ENCODE data around the gene SEPTIN1. TPM values are rescaled to one million over a fixed set of nuclear protein-coding genes. Genes with fewer than 3 reads are reported as not detected.

Gene SEPTIN1
- total and polyA plus RNA-seq, 2 experiments from 2014 or later: 0.21 to 3.9 TPM

- TF ChIP-seq EZH2 (IDR thresholded peaks at IDR 0.05; ENCODE audit: low read depth, unreplicated experiment): no peak
- TF ChIP-seq, protein P1, sequence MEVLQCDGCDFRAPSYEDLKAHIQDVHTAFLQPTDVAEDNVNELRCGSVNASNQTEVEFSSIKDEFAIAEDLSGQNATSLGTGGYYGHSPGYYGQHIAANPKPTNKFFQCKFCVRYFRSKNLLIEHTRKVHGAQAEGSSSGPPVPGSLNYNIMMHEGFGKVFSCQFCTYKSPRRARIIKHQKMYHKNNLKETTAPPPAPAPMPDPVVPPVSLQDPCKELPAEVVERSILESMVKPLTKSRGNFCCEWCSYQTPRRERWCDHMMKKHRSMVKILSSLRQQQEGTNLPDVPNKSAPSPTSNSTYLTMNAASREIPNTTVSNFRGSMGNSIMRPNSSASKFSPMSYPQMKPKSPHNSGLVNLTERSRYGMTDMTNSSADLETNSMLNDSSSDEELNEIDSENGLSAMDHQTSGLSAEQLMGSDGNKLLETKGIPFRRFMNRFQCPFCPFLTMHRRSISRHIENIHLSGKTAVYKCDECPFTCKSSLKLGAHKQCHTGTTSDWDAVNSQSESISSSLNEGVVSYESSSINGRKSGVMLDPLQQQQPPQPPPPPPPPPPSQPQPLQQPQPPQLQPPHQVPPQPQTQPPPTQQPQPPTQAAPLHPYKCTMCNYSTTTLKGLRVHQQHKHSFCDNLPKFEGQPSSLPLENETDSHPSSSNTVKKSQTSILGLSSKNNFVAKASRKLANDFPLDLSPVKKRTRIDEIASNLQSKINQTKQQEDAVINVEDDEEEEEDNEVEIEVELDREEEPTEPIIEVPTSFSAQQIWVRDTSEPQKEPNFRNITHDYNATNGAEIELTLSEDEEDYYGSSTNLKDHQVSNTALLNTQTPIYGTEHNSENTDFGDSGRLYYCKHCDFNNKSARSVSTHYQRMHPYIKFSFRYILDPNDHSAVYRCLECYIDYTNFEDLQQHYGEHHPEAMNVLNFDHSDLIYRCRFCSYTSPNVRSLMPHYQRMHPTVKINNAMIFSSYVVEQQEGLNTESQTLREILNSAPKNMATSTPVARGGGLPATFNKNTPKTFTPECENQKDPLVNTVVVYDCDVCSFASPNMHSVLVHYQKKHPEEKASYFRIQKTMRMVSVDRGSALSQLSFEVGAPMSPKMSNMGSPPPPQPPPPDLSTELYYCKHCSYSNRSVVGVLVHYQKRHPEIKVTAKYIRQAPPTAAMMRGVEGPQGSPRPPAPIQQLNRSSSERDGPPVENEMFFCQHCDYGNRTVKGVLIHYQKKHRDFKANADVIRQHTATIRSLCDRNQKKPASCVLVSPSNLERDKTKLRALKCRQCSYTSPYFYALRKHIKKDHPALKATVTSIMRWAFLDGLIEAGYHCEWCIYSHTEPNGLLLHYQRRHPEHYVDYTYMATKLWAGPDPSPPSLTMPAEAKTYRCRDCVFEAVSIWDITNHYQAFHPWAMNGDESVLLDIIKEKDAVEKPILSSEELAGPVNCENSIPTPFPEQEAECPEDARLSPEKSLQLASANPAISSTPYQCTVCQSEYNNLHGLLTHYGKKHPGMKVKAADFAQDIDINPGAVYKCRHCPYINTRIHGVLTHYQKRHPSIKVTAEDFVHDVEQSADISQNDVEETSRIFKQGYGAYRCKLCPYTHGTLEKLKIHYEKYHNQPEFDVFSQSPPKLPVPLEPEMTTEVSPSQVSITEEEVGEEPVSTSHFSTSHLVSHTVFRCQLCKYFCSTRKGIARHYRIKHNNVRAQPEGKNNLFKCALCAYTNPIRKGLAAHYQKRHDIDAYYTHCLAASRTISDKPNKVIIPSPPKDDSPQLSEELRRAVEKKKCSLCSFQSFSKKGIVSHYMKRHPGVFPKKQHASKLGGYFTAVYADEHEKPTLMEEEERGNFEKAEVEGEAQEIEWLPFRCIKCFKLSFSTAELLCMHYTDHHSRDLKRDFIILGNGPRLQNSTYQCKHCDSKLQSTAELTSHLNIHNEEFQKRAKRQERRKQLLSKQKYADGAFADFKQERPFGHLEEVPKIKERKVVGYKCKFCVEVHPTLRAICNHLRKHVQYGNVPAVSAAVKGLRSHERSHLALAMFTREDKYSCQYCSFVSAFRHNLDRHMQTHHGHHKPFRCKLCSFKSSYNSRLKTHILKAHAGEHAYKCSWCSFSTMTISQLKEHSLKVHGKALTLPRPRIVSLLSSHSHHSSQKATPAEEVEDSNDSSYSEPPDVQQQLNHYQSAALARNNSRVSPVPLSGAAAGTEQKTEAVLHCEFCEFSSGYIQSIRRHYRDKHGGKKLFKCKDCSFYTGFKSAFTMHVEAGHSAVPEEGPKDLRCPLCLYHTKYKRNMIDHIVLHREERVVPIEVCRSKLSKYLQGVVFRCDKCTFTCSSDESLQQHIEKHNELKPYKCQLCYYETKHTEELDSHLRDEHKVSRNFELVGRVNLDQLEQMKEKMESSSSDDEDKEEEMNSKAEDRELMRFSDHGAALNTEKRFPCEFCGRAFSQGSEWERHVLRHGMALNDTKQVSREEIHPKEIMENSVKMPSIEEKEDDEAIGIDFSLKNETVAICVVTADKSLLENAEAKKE (CRISPR knock-in tag; IDR thresholded peaks at IDR 0.05): no peak
- TF ChIP-seq CTCF (conservative IDR thresholded peaks at IDR 0.05; ENCODE audit: low read depth in 2 of 2): no peak
- TF ChIP-seq STAT1 (IDR thresholded peaks at IDR 0.05; ENCODE audit: unreplicated experiment): no peak
- TF ChIP-seq NANOG (IDR thresholded peaks at IDR 0.05; ENCODE audit: borderline replicate concordance): no peak
- TF ChIP-seq ZNF114 (CRISPR knock-in tag; IDR thresholded peaks at IDR 0.05): no peak
- no peak for TF ChIP-seq ETS1 (IDR thresholded peaks at IDR 0.05)
- TF ChIP-seq JUNB (IDR thresholded peaks at IDR 0.05; ENCODE audit: unreplicated experiment): no peak
- no peak for TF ChIP-seq EZH2phosphoT487 (IDR thresholded peaks at IDR 0.05; ENCODE audit: unreplicated experiment)
- TF ChIP-seq ZNF331 (CRISPR knock-in tag; IDR thresholded peaks at IDR 0.05; ENCODE audit: low read depth): no peak
- TF ChIP-seq POLR2AphosphoS5 (IDR thresholded peaks at IDR 0.05; ENCODE audit: low read depth): no peak
- no peak for TF ChIP-seq CREB1 (CRISPR knock-in tag; IDR thresholded peaks at IDR 0.05; ENCODE audit: low read depth)
- no peak for TF ChIP-seq REST (IDR thresholded peaks at IDR 0.05; ENCODE audit: unreplicated experiment)
- Histone ChIP-seq H3F3A (replicated peaks; ENCODE audit: low read depth) (no peaks in the 10 kb centered on the region), H2AFZ (no peak overlapping the region), H3K4me3 (peak overlapping the region; percentile 85), H3K4me1 (ENCODE audit: insufficient read depth) (peaks cover 11% of the 10 kb centered on the region), H3K36me3 (ENCODE audit: insufficient read depth) (no peaks in the 10 kb centered on the region), H3K9me2 (ENCODE audit: insufficient read depth) (no peaks in the 10 kb centered on the region), H3K79me2 (replicated peaks; ENCODE audit: insufficient read depth) (peaks cover 40% of the 10 kb centered on the region), H3K27me3 (ENCODE audit: insufficient read depth) (no peaks in the 10 kb centered on the region), H3K4me2 (peak overlapping the region; percentile 98), H3K27ac (ENCODE audit: low read depth) (no peak overlapping the region), H4K20me1 (replicated peaks; ENCODE audit: insufficient read depth) (peaks cover 12% of the 10 kb centered on the region)
- Mint-ChIP-seq H3K4me1 (peaks cover 33% of the 10 kb centered on the region), H3K9me3 (no peaks in the 10 kb centered on the region), H3K36me3 (ENCODE audit: low read depth) (peaks cover 10% of the 10 kb centered on the region; the same call in 2 of the 3 replicates), H3K27ac (no peak overlapping the region), H3K27me3 (ENCODE audit: insufficient read depth, low read depth, poor library complexity) (peaks cover 19% of the 10 kb centered on the region), H3K4me3 (peak overlapping the region; percentile 78)
- ATAC-seq (no peak), DNase-seq (ENCODE audit: low spot score) (no peak)
Observed at GRCh38 chr16:30368122-30368791, 14.1 kb downstream of the SEPTIN1 start.
